ENCODE measurements around the gene DENND2A.

DNA sequence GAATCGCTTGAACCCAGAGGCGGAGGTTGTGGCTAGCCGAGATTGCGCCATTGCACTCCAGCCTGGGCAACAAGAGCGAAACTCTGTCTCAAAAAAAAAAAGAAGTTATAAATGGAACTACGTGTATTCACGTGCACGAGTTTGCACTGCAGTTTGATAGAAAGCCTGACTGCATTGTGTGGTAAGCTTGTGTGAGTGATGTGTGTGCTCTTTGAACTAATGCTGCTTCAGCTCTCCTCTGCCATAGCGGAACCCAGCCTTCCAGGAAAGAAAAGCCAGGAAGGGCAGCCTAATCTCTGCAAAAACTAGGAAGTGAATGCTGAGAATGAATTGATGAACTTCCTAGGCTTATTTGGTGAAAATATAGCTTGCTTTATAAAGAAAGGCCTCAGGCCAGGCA lies 145.7 kb downstream of the DENND2A start:
- TF ChIP-seq, protein P1, sequence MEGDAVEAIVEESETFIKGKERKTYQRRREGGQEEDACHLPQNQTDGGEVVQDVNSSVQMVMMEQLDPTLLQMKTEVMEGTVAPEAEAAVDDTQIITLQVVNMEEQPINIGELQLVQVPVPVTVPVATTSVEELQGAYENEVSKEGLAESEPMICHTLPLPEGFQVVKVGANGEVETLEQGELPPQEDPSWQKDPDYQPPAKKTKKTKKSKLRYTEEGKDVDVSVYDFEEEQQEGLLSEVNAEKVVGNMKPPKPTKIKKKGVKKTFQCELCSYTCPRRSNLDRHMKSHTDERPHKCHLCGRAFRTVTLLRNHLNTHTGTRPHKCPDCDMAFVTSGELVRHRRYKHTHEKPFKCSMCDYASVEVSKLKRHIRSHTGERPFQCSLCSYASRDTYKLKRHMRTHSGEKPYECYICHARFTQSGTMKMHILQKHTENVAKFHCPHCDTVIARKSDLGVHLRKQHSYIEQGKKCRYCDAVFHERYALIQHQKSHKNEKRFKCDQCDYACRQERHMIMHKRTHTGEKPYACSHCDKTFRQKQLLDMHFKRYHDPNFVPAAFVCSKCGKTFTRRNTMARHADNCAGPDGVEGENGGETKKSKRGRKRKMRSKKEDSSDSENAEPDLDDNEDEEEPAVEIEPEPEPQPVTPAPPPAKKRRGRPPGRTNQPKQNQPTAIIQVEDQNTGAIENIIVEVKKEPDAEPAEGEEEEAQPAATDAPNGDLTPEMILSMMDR (IDR thresholded peaks at IDR 0.05; ENCODE audit: low read depth, low read length, poor library complexity, severe bottlenecking), result no peak
- no peak for TF ChIP-seq EZH2phosphoT487 (IDR thresholded peaks at IDR 0.05; ENCODE audit: borderline replicate concordance, low read length)

All from DOHH2 (cell line).